SK-N-SH (cell line): ENCODE data around the gene KCNC2.

Experiments
- CTCF ChIP-seq: fragments of 200-600 bp; sonication (generic); IDR thresholded peaks from 2 replicates; pipeline ENCODE4 v1.6.1; 2017; ENCODE audit warnings: antibody characterized with exemption, mild to moderate bottlenecking, moderate library complexity
- EP300 ChIP-seq, 2 experiments: IDR thresholded peaks; 2 replicates each; pipeline versions ENCODE4 v1.4.0 to v1.6.1; 2012; ENCODE audit warnings: borderline replicate concordance in 1 of 2, low read depth in 1 of 2, low read length in 1 of 2
- FOXM1 ChIP-seq: IDR thresholded peaks from 2 replicates; pipeline ENCODE4 v1.4.0; 2012; ENCODE audit warnings: low read depth, mild to moderate bottlenecking
- GABPA ChIP-seq: IDR thresholded peaks from 2 replicates; pipeline ENCODE4 v1.4.0; 2012; ENCODE audit warnings: low read depth, mild to moderate bottlenecking
- MAX ChIP-seq: IDR thresholded peaks from 2 replicates; pipeline ENCODE4 v1.4.0; 2012; ENCODE audit warnings: low read depth
- POLR2AphosphoS5 ChIP-seq: IDR thresholded peaks from 2 replicates; pipeline ENCODE4 v1.6.1; 2012; ENCODE audit warnings: low read depth, low read length
- TAF1 ChIP-seq: IDR thresholded peaks from 2 replicates; pipeline ENCODE4 v1.6.1; 2012; ENCODE audit warnings: low read depth, mild to moderate bottlenecking, low read length, moderate library complexity, borderline replicate concordance
- TEAD4 ChIP-seq: IDR thresholded peaks from 2 replicates; pipeline ENCODE4 v1.4.0; 2012; ENCODE audit warnings: mild to moderate bottlenecking, borderline replicate concordance; ENCODE audit not compliant: insufficient read depth
- YY1 ChIP-seq: IDR thresholded peaks from 2 replicates; pipeline ENCODE4 v1.4.0; 2012; ENCODE audit warnings: low read depth, mild to moderate bottlenecking
- ZBTB33 ChIP-seq: IDR thresholded peaks from 2 replicates; pipeline ENCODE4 v1.4.0; 2012; ENCODE audit warnings: low read depth, borderline replicate concordance

GRCh38 chr12:75183967-75184366 lies 25.7 kb downstream of the KCNC2 start:
- no peak for TF ChIP-seq CTCF
- no peak for TF ChIP-seq POLR2AphosphoS5
- TF ChIP-seq FOXM1 = no peak
- no peak for TF ChIP-seq GABPA
- TF ChIP-seq EP300 (IDR thresholded peaks at IDR 0.05; ENCODE audit: borderline replicate concordance in 1 of 2, low read depth in 1 of 2, low read length in 1 of 2) = no peak
- no peak for TF ChIP-seq ZBTB33
- no peak for TF ChIP-seq YY1
- no peak for TF ChIP-seq TAF1
- no peak for TF ChIP-seq MAX
- TF ChIP-seq TEAD4 = no peak
